Dermis microvascular lymphatic vessel endothelial cell (primary cell): ENCODE results near the gene TRIM50. TPM values are rescaled to one million over a fixed set of nuclear protein-coding genes. Genes with fewer than 3 reads are reported as not detected.
"Not testable (repeated sequence)": the region's sequence is repeated elsewhere in the genome, so short reads cannot be mapped to it uniquely, and the experiment has no call there.

Experiments used
- DNase-seq, 2 donors: peaks; one replicate each; pipeline versions ENCODE4 v3.0.0 to v3.0.0-alpha.2; 2010; ENCODE audit warnings: low read depth in 2 of 2
- total RNA-seq: library from RNA; depleted of rRNA; stranded (reverse); fragments of >200 nt; gene quantifications from 2 replicates; pipeline ENCODE4 v1.2.1, GENCODE V29; 2014

The TRIM50 gene
- total RNA-seq, 1 donor from 2014 or later: not detected

- no peak for DNase-seq
Observed at GRCh38 chr7:73314271-73314670, 13.6 kb downstream of the TRIM50 start.

DNA sequence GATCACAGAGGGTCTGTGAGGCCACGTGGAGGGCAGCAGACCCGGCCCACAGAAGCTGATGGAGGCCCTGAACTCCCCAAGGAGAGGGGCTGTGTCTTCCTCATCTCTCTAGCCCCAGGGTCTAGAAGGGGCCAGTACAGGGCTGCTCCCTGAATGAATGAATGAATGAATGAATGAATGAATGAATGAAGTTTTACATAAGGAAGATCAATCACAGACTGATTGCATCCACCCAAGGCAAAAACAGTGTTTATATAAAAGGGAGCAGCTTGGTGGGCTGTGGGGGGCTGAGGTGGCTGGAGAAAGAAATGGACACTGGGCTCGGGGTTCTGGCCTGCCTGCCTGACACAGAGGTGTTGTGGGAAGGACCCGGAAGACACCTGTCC lies 14.4 kb downstream of the TRIM50 start:
- no peak for DNase-seq

GRCh38 chr7:73312831-73313520 lies 14.9 kb downstream of the TRIM50 start:
- no peak for DNase-seq

DNA sequence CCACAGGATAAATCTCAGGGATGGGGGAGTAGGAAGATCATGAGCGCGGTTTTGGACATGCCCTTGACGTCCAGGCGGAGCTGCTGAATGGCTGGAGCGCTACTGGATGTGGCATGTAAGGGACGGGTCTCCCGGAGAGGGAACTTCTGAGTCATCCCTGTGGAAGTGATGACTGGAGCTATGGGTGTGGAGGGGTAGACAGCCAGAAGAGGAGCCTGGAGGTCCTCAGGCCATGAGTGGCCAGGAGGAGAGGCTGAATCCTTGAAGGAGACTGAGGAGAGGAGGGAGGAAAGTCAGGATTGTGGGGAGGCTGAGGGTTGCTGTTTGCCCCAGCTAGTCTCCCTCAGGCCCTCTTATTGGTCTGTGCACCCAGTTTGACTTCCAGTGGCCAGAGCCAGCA lies 16.5 kb downstream of the TRIM50 start:
- peak in 1 of 2 donors; percentile 5 for DNase-seq

DNA sequence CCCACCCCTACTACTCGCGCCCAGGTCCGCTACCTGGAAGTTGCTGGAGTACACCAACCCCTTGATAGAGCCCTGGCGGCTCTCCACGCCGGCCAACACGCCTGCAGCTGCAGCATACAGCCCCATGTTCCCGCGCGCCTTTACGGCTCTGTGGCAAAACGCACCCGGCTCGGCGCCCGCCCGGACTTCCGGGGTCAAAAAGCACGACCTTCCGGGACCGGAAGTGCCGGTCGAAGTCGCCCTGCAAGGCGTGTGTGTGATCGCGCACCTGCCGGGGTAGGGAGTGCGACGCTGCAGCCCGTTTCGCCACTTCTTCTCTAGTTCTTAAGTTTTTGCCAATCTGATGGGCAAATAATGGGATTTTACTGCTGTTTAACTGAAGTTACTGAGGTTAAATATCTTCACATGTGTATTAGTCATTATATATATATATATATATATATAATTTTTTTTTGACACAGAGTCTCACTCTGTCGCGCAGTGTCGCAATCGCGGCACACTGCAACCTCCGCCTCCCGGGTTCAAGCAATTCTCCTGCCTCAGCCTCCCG lies 19.1 kb downstream of the TRIM50 start, which contains the start of gene NSUN5:
NSUN5 (minus strand) TSS at position 162 of the 550 bp plus-strand sequence; CDS start at position 126, 36 bp downstream.
- peak in 1 of 2 donors; percentile 39 for DNase-seq

DNA sequence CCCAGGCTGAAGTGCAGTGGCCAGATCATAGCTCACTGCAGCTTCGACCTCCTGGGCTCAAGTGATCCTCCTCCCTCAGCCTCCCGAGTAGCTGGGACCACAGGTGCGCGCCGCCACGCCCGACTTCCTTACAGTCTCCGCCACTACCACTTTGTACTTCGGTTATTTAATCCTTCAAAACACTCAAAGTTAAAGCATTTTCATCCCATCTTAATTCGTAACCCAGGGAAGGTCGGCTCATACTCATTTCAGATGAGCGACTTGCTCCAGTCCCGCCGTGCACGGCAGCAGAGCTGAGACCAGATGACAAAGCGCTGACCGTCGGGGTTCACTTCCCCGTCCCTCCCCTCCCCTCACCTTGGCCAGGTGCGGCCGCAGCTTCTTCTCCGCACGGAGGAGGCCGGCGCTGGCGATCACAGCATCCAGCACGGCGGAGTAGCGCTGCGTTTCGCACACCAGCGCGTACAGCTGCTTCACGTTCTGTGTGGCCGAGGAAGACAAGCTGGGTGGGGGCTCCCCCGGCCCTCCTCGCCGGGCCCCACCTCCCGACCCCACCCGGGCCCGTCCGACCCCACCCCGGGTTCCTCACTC lies 19.7 kb downstream of the TRIM50 start:
- no peak for DNase-seq

GRCh38 chr7:73307436-73307835 lies 20.4 kb downstream of the TRIM50 start:
- no peak for DNase-seq

GRCh38 chr7:73304612-73305387 lies 23.1 kb downstream of the TRIM50 start:
- peak in 1 of 2 donors; percentile 14 for DNase-seq

- no peak for DNase-seq
Observed at GRCh38 chr7:73304071-73304470, 23.8 kb downstream of the TRIM50 start.

GRCh38 chr7:73303546-73303945 lies 24.3 kb downstream of the TRIM50 start:
- no peak for DNase-seq

- DNase-seq: not testable (repeated sequence)
Observed at GRCh38 chr7:73302846-73303245, 25.0 kb downstream of the TRIM50 start.

DNA sequence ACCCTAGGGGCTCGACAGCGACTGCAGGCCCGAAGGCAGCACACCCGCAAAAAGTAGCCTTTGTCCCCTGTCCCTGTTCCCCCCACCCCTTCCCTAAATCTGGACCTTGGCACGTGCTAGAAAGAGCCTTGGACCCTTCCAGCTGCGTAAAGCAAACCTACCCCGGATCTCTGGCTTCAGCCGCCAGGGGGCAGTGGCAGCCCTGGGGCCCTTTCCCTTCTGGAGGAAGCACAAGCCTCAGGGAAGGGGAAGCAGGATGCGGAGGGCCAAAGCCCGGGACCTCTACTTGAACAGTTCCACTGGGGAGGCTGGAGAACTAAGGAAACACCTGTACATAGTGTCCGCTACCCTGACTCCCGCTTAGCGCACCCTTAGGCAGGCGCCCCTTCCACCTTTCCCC lies 26.8 kb downstream of the TRIM50 start:
- not testable (repeated sequence) for DNase-seq

DNA sequence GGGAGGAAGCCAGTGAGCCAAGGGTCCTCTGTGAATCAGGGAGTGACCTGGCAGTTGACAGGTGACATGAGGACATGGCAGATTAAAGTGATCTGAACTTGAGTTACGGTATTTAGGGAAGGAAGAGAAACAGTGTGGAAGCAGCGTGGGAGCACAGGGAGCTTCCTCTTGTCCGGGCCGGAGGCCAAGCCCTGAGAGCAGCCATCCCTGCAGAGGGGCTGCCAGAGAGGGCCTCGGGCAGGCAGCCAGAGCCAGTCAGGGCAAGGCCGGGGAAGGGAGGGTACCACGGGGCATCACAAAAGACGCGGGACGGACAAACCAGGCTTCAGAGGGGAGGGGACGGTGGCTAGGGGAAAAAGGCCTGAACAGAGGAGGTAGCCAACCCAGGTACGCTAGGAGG lies 28.1 kb downstream of the TRIM50 start:
- DNase-seq: not testable (repeated sequence)

- DNase-seq: not testable (repeated sequence)
Observed at GRCh38 chr7:73297706-73298105, 30.2 kb downstream of the TRIM50 start.

DNA sequence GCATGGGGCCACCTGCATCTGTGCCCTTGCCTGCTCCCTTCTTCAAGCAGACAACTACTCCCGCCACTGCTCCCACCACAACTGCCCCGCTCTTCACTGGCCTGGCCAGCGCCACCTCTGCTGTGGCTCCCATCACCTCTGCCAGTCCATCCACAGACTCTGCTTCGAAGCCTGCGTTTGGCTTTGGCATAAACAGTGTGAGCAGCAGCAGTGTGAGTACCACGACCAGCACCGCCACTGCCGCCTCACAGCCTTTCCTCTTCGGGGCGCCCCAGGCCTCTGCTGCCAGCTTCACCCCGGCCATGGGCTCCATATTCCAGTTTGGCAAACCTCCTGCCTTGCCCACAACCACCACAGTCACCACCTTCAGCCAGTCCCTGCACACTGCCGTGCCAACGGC lies 30.6 kb downstream of the TRIM50 start:
- DNase-seq: not testable (repeated sequence)

GRCh38 chr7:73277210-73277609 lies 50.7 kb downstream of the TRIM50 start:
- not testable (repeated sequence) for DNase-seq

DNA sequence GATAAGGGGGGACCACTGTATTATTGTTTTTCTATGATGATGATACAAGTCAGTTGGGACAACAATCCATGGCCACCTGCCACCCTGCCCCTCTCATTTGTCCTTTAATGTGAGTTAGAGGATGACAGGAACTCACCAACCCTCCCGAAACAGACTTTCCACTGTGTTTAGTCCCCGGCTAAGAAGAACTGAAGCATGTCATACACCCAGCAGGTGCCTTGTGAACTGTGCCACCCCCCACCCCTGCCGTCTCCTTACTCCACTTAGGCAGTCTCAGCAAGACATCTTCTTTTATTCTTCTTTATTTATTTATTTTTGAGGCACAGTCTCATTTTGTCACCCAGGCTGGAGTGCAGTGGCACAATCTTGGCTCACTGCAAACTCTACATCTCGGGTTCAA lies 60.1 kb downstream of the TRIM50 start:
- DNase-seq: not testable (repeated sequence)

- not testable (repeated sequence) for DNase-seq
Observed at GRCh38 chr7:73266719-73267368, 61.0 kb downstream of the TRIM50 start.
